HG03039 (cell line): ENCODE results near the gene DLX5.

Experiments used
- ATAC-seq: cut with Tn5 transposase; IDR thresholded peaks from one replicate; pipeline ENCODE4 v1.9.1; 2021; ENCODE audit warnings: mild to moderate bottlenecking, moderate library complexity; ENCODE audit not compliant: unreplicated experiment

DLX5 gene

DNA sequence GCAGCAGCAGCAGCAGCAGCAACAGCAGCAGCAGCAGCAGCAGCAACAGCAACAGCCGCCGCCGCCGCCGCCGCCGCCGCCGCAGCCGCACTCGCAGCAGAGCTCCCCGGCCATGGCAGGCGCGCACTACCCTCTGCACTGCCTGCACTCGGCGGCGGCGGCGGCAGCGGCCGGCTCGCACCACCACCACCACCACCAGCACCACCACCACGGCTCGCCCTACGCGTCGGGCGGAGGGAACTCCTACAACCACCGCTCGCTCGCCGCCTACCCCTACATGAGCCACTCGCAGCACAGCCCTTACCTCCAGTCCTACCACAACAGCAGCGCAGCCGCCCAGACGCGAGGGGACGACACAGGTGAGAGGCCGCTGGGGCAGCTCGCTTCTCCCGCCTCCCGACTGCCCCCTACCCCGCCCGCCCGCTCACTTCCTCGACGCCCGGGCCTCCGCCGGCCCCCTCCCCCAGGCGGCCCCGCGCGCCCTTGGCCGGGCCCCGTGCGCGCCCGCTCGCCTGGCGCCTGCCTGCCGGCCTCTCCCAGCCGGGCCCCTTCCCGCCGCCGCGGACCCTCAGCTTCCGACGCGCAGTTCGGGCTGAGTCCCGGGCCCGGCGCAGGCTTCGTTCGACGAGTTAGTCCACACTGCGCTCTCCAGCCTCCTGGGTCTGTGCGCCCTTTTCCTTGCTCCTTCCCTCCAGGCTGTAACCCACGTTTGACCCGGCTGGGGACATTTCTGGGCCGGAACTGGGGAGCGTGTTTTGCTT, 18.4 kb downstream of the DLX5 start:
- ATAC-seq: no peak

DNA sequence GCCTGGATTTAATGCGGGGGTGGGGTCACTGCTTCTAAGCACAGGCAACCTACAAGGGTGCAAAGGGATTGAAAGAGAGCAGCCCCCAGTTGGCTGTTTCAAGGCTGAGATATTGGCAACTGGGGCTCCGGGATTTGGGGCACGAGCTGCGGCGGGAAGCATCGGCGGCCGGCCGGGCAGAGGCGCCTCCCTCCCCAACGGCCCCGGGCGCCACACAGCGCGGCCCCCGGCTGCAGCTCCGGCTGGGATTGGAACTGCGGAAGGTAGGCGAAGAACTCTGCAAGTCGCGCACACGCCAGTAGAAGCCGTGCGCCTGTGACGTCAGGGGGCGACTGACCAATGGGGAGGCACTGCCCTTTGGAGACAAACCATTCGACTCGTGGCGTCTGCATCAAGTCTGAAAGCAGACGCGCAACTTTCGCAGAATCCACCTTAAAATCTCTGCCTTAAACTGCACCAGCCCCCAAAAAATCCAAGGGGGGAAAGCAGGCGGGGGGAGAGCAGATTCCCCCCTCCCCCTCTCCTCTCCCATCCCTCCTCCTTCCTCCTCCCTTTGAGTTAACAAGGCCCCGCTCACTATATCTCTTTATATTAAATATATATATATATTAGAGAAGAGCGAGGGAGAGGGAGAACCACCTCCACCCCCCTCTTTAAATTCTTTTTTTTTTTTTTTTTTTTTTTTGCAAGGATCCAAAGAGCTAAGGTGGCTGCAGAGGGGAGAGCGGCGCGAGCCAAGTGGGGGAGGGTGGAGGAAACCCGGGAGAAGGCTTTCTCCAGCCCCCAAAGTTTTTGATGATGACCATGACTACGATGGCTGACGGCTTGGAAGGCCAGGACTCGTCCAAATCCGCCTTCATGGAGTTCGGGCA, 19.2 kb downstream of the DLX5 start, which contains the start of gene DLX6:
Gene DLX6, plus strand, starts transcription at position 371 of the 872 bp plus-strand sequence. Its CDS starts 425 bp downstream, at position 796.
- no peak for ATAC-seq

DNA sequence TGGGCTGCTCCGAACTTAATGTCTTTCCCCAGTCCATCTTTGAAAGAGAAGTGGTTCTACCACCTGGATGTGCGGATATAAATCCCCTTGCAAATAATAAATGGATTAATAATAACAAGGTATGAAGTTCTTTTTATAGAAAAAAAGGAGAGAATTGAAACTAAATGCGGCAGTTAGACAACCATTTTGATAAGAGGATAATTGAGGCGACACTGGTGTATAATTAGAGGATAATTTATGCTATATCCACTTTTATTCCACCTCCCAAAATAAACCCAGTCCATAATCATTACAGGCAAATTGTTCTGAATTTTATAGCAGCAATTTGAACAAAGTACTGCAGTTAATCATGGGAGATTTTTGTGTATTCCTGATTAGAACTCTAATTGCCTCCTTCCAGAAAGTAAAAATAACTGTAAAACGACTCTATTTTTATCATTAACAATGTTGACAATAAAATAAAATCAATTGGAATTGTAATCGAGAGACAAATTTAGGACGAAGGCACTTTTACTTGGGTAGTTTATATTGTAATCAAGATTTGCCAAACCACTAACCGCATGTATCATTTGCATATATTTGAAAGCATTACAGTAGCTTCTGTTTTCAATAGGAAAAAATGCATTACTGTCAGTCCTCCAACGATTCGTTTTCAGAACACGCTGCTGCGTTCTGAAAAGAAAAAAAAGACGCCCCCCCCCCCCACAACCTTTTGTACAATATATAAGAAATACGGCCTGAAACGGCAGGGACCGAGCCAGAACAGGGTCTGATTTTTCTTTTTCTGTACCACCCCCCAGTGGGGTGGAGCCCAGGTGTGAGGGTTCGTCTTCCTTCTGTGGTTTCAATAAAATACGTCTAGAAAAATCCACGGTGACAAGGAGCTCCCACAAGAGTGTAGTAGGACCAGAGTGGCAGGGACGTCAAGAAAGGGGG, 20.1 kb downstream of the DLX5 start:
- no peak for ATAC-seq

DNA sequence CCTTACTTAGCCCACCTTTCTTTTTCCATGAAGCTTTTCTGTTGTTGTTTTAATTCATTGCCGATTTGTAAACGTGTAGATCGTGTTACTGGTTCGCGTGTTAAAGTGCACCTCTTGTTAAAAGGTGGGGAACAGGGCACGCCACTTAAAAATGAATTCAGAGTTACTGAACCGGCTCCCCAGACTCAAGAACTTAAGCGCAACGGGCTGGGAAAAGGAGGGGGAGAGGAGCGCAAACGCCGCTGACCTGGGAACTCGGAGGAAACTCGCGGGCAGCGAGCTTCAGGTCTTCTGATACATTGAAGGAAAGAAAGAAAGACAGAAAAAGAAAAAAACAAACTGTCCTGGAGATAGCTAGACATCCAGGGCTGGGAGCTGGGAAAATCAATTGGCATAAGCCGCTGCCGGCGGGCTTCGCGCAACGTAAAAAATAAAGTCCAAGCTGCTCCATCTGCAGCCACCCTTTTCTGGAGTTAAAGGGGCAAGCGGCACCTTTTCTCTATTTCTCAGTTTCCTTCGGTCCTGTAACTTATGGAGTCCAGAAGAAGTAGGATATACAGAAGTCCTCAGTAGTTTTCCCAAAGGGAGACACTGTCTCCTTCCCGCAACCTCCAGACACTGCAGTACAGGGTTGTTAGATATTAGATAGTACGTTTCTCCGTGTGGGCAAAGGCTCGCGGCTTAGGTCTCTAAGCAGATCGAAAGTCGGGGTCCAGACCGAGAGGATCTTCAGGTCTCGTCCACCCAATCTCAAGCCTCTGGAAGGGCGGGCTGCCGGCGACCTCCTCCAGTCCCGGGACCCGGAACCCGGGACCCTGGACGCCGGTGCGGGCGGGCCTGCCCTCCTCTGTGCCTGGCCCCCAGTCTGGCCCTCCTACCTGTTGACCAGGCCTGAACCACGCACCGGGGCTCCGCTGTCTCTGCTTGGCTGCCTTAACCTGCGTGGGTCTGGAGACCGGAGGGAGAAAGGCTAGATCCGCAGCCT, 21.1 kb downstream of the DLX5 start:
- ATAC-seq: no peak

GRCh38 chr7:97002555-97003261, 21.9 kb downstream of the DLX5 start:
- ATAC-seq: no peak

DNA sequence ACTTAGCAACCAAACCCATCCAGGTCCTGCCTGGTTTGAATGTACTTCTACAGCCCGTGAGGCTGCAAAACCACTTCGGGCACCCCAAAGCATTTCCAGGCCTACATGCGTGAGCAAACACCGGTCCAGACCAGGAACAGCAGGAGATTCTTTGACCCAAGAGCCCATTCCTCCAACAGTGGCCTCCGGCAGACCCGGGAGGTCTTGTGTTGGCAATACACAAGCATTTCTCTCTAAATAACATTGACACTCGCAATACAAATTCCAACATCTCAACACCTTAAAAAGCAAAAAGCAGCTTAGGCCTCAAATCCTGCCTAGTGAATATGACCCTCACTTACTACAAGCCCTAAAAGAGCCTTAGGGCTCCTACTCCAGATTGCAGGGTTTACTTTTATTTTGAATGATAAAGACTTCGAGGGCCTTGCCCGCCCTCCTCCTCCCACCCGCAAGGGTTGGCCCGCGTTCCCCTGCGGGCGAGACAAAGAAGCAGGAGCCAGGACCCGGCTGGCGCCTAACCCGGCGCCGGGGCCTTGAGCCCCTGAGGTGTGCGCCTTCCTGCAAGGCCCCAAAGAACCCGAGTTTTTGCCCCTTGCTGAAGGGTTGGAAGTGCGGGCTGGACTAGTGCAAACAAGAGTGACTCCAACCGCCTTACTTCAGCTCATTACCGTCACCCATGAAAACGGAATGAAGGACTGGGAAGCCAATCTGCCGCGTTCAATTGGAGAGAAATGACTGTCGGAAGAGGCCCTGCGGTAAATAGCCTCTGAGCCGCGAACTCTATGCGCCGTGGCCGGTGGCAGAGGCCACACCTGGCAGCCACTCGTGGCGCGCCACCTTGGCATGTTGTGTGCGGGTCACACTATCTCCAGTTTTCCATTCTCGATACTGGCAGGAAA, 22.7 kb downstream of the DLX5 start:
- no peak for ATAC-seq

DNA sequence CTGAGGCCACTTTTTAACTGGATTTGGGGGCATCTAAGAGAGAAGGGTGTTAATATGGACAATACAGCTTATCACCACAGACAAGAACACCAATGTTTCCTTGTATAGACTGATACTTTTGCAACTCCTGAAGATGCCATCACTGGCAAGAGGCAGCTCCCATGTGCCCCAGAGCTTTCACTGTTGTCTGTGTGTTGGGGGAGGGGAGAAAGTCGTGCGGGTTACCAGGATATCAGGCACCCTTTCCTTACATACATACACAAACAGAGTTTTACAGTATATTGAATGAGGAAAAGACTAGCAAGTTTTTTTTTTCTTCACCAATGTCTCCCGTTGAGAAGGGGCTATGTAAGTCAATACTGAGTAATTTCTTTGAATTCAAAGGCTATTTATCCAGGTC, 23.4 kb downstream of the DLX5 start:
- no peak for ATAC-seq

- ATAC-seq: no peak
Observed at GRCh38 chr7:96998744-96999143, 25.9 kb downstream of the DLX5 start.

GRCh38 chr7:96998333-96998732, 26.3 kb downstream of the DLX5 start:
- no peak for ATAC-seq

- ATAC-seq: no peak
Observed at GRCh38 chr7:96997512-96998032, 27.1 kb downstream of the DLX5 start.

- ATAC-seq: no peak
Observed at GRCh38 chr7:96996958-96997511, 27.6 kb downstream of the DLX5 start.

GRCh38 chr7:96996111-96996957, 28.3 kb downstream of the DLX5 start:
- no peak for ATAC-seq

DNA sequence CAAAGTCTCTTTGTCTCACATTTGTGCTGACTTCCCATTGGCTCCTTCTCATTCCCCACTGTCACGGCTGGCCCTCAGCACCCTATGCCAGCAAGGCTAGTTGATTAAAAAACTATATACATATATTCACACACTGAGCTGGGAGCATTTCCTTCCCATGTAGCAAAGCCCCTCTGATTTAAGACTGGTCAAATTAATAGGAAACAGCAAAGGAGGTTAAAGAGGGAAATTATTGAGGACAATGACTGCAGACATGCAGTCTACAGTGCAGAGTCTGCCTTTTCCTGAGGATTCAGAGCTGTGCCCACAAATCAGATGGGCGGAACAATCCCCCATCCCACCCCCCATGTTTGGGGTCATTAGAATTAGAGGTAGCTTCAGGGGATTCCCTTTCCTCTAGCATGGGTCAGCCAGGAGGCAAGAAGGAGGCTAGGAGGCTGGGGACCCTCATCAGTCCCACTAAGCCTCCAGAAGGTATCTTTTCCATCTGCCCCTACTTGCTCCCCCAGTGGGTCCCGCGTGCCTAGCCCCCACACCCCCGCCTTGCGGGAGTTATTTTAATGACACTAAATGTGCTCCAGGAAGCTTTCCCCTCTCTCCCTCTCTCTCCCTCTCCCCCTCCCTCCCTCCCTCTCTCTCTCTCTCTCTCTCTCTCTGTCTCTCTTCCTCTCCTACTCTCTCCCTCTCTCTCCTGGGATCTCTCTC, 29.1 kb downstream of the DLX5 start:
- ATAC-seq: no peak

- ATAC-seq: no peak
Observed at GRCh38 chr7:96993980-96994379, 30.7 kb downstream of the DLX5 start.

DNA sequence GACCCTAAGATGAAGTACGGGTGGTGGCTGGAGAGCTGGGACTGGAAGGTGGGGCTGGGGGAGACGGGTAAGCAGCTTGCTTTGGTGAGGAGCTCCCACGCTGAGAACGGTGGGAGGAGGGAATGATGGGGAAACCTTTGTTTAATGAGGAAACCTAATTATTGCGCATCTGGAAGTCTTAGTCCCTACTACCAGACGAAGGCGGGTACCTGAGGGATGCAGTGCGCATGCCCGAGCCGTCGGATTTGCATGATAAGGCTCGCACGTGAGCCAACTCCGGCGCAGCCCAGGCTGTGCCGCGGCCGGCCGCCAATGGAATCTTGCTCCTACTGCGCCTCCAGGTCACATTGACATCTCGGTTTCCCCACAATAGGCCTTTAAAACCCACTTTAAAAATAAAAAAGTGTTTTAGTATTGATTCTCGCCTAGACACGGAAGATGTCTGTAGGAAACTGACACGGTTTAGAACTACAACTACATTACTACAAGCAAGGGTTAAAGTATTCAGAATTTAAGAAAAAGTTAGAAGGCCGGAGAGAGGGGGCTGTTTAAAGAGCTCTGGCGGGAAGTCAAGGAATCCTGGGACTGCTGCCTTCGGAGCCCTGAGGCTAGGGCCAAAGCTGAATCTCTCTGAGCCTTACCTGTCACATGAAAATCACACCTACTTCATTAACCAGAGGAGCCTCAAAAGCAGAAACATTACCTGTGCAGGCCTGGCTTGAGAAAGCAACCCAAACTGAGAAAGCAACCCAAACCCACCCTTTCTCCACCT, 31.4 kb downstream of the DLX5 start:
- ATAC-seq: no peak
